SH-SY5Y (cell line): Measurements from ENCODE around the gene PTPRA.

Experiments
- GATA2 ChIP-seq: IDR thresholded peaks from 2 replicates; pipeline ENCODE4 v1.6.1; 2011; ENCODE audit warnings: mild to moderate bottlenecking, low read depth, low read length
- GATA3 ChIP-seq: IDR thresholded peaks from 2 replicates; pipeline ENCODE4 v1.6.1; 2011; ENCODE audit warnings: low read depth, mild to moderate bottlenecking, low read length, moderate library complexity

DNA sequence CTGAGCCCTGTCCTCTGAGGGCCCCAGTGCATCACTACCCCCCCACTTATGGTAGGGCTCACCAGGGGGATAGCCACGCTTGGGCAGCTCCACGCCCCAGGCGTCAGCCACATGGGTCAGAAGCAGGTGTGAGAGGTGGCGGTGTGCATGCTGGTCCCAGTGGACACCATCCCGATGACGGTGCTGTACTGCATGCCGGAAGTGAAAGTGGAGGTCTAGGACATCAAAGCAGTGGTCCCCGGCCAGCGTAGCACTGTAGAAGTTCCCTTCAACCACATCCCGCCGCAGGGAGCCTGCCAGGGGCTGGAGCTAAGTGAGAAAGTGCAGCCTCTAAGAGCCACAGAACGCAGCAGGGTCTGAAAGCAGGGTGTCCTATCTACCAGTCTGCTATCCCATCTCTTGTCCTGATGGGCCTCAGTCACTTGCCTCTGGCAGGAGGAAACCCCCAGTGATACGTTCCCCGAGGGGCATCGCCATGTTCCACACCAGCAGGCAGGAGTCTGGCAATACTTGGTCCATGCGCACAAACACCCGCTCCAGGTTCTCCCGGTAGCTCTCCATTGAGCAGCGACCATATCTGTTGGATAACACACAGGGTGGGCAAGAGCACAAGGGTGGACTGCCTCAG is 35.0 kb upstream of the PTPRA start:
- no peak for TF ChIP-seq GATA3
- TF ChIP-seq GATA2 = no peak
